DOHH2 (cell line): Measurements from ENCODE around the gene BCL2L13.

Source experiments
- H3F3A ChIP-seq: fragments of 200-600 bp; sonication (generic), shearing (Covaris generic); 2 replicates; pipeline ENCODE4 v1.6.0; 2016; ENCODE audit warnings: antibody characterized with exemption, mild to moderate bottlenecking; ENCODE audit not compliant: control insufficient read depth, insufficient read depth
- H3K27ac ChIP-seq: fragments of 200-600 bp; sonication (generic); 2 replicates; pipeline ENCODE4 v1.5.1; 2014; ENCODE audit warnings: low read depth, mild to moderate bottlenecking, low read length, moderate library complexity
- H3K27me3 ChIP-seq: fragments of 200-600 bp; sonication (generic); 2 replicates; pipeline ENCODE4 v1.6.1; 2014; ENCODE audit warnings: mild to moderate bottlenecking, low read length, mixed read lengths; ENCODE audit not compliant: control insufficient read depth
- H3K36me3 ChIP-seq: fragments of 200-600 bp; sonication (generic); 2 replicates; pipeline ENCODE4 v1.6.1; 2014; ENCODE audit warnings: mild to moderate bottlenecking, low read length, moderate library complexity, mixed read lengths; ENCODE audit not compliant: control insufficient read depth
- H3K4me1 ChIP-seq: fragments of 200-600 bp; sonication (generic); 2 replicates; pipeline ENCODE4 v1.6.1; 2014; ENCODE audit warnings: mild to moderate bottlenecking, low read length, mixed read lengths; ENCODE audit not compliant: control insufficient read depth
- H3K4me2 ChIP-seq: fragments of 200-600 bp; sonication (generic); 2 replicates; pipeline ENCODE4 v1.6.0; 2014; ENCODE audit warnings: mild to moderate bottlenecking, low read length, moderate library complexity
- H3K4me3 ChIP-seq: fragments of 200-600 bp; sonication (generic); 2 replicates; pipeline ENCODE4 v1.5.1; 2014; ENCODE audit warnings: mild to moderate bottlenecking, low read length, mixed read lengths
- H3K79me2 ChIP-seq: fragments of 200-600 bp; sonication (generic); 2 replicates; pipeline ENCODE4 v1.6.1; 2014; ENCODE audit warnings: mild to moderate bottlenecking, low read length, mixed read lengths; ENCODE audit not compliant: control insufficient read depth
- H3K9me2 ChIP-seq: fragments of 200-600 bp; sonication (generic); replicated peaks from 2 replicates; pipeline ENCODE4 v1.6.1; 2014; ENCODE audit warnings: mild to moderate bottlenecking, low read length, mixed read lengths; ENCODE audit not compliant: control insufficient read depth
- H3K9me3 ChIP-seq: fragments of 200-600 bp; sonication (generic); 2 replicates; pipeline ENCODE4 v1.6.1; 2014; ENCODE audit warnings: antibody characterized with exemption, low read length, mixed read lengths; ENCODE audit not compliant: control insufficient read depth, insufficient read depth
- H4K20me1 ChIP-seq: fragments of 200-600 bp; sonication (generic); 2 replicates; pipeline ENCODE4 v1.6.0; 2014; ENCODE audit warnings: low read depth, mild to moderate bottlenecking, antibody characterized with exemption, low read length, moderate library complexity; ENCODE audit not compliant: control insufficient read depth, insufficient read depth
- EZH2phosphoT487 ChIP-seq: fragments of 200-600 bp; sonication (generic); IDR thresholded peaks from 2 replicates; pipeline ENCODE4 v1.6.1; 2017; ENCODE audit warnings: borderline replicate concordance, mild to moderate bottlenecking, antibody characterized with exemption, low read length, moderate library complexity, mixed read lengths
- TF ChIP-seq, protein P1 (sequence below): fragments of 200-600 bp; sonication (generic); IDR thresholded peaks from one replicate; pipeline ENCODE4 v1.5.1; 2014; ENCODE audit warnings: antibody characterized with exemption, mild to moderate bottlenecking, low read depth, low read length; ENCODE audit not compliant: poor library complexity, severe bottlenecking

Gene BCL2L13

DNA sequence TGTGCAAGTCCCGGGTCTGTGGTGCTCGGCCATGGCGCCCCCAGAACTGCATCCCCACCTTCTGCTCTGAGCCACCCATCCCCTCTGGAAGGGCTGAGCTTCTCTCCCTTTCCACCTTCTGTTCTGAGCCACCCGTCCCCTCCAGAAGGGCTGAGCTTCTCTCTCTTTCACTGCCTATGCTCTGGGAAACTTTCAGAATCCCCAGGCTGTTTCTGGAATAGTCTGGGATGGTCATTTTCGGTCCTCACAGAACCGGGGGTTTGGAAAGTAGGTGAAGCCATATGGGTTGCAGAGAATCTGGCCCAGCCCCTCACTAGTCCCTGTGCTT, 139.1 kb downstream of the BCL2L13 start:
- Histone ChIP-seq H3K27ac (peak overlapping the region; percentile 76), H3K79me2 (peaks cover 30% of the 10 kb centered on the region), H3K9me3 (no peaks in the 10 kb centered on the region), H3K9me2 (no peaks in the 10 kb centered on the region), H3K4me2 (peak overlapping the region; percentile 95), H4K20me1 (peaks cover 3% of the 10 kb centered on the region; the same call in 1 of the 2 replicates), H3K4me1 (peaks cover 70% of the 10 kb centered on the region), H3K27me3 (no peaks in the 10 kb centered on the region), H3K36me3 (no peaks in the 10 kb centered on the region), H3K4me3 (peak overlapping the region; percentile 85), H3F3A (peaks cover 11% of the 10 kb centered on the region)
- TF ChIP-seq, protein P1, sequence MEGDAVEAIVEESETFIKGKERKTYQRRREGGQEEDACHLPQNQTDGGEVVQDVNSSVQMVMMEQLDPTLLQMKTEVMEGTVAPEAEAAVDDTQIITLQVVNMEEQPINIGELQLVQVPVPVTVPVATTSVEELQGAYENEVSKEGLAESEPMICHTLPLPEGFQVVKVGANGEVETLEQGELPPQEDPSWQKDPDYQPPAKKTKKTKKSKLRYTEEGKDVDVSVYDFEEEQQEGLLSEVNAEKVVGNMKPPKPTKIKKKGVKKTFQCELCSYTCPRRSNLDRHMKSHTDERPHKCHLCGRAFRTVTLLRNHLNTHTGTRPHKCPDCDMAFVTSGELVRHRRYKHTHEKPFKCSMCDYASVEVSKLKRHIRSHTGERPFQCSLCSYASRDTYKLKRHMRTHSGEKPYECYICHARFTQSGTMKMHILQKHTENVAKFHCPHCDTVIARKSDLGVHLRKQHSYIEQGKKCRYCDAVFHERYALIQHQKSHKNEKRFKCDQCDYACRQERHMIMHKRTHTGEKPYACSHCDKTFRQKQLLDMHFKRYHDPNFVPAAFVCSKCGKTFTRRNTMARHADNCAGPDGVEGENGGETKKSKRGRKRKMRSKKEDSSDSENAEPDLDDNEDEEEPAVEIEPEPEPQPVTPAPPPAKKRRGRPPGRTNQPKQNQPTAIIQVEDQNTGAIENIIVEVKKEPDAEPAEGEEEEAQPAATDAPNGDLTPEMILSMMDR: no peak
- TF ChIP-seq EZH2phosphoT487: no peak

DNA sequence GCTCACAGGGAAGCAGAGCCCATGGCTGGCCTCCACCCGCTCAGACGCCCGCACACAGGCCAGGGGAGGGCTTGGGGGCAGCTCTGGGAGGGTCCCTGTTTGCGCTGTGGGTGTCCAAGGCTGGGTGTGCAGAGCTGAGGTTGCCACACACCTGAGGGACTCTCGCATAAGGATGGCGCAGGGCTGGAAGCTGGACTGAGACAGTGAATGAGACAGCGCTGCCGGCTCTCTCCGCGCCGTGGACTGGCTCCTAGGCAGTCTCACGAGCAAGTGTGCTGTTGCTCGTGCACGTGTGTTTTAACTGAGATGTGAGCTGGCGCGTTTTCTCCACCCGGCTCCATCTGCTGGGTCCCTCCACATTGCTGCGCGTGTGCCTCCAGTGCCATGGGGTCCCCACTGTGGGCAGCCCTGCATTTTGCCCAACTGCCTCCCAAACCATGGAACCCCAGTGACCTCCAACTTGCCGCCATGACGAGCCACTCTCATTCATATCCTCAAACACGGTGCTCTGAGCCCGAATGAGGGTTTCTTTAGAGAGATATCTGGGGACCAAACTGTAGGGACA, 139.9 kb downstream of the BCL2L13 start:
- Histone ChIP-seq H3K27me3 (no peaks in the 10 kb centered on the region), H3K4me3 (peak overlapping the region; percentile 85), H3F3A (peaks cover 11% of the 10 kb centered on the region), H3K27ac (no peak overlapping the region), H3K9me2 (no peaks in the 10 kb centered on the region), H3K79me2 (peaks cover 22% of the 10 kb centered on the region), H3K36me3 (no peaks in the 10 kb centered on the region), H4K20me1 (no peaks in the 10 kb centered on the region), H3K4me1 (peaks cover 63% of the 10 kb centered on the region), H3K9me3 (no peaks in the 10 kb centered on the region), H3K4me2 (peak overlapping the region; percentile 95)
- TF ChIP-seq, protein P1: no peak
- TF ChIP-seq EZH2phosphoT487: no peak

DNA sequence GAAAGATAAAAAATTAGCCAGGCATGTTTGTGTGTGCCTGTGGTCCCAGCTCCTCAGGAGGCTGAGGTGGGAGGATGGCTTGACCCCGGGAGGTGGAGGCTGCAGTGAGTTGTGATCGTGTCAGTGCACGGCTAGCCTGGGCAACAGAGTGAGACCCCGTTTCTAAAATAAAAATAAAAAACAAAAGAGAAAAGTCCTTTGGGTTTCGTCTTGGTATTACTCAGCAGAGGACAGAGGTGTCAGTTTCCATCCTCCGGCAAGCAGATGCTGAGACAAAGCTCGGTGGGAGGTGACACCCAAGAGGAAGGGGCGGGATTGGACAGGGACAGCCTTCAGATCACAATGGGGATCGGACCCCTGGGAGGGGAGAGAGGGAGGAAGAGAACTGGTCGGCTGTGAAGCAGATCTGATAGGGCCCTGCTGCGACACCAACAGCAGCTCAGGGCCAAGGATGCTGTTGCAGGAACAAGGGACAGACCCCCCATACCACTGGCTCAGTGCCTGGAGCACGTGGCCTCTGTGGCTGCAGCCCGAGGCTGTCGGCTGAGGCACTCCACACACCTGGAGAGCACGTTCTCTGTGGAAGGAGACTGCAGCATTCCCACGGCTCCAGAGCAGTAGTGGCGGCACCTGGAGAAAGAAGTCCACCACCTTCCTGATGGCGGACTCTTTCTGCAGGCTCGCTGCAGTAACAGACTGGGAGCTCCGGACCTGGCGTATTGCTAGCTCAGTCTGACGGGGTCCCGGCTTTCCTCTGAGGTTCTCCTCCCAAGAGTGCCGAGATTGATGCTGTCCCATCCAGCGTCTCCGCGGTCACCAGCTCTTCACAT, 140.9 kb downstream of the BCL2L13 start:
- no peak for TF ChIP-seq EZH2phosphoT487
- TF ChIP-seq, protein P1: no peak
- Histone ChIP-seq H3K4me1 (peaks cover 62% of the 10 kb centered on the region), H3K36me3 (no peaks in the 10 kb centered on the region), H3K27me3 (no peaks in the 10 kb centered on the region), H3K79me2 (peaks cover 19% of the 10 kb centered on the region), H3K4me3 (no peak overlapping the region), H3F3A (peaks cover 10% of the 10 kb centered on the region), H4K20me1 (no peaks in the 10 kb centered on the region), H3K9me2 (no peaks in the 10 kb centered on the region), H3K9me3 (no peaks in the 10 kb centered on the region), H3K4me2 (peak overlapping the region; percentile 95), H3K27ac (no peak overlapping the region)
